Measurements from ENCODE around the gene ANKRD22. TPM values are rescaled to one million over a fixed set of nuclear protein-coding genes. Genes with fewer than 3 reads are reported as not detected.

ANKRD22 gene
- total RNA-seq (1 to 10 TPM; 5.1 to 8.9 TPM), polyA plus RNA-seq (ENCODE audit: insufficient read length in 6 of 6) (1 to 10 TPM in 1 of 6 donors, under 1 TPM in 5; 0.13 to 1.1 (median 0.82) TPM)
- long read RNA-seq, donor 1, result 0 reads
- long read RNA-seq, donor 2, result 0 reads
- long read RNA-seq, donor 3, result 0 reads
- long read RNA-seq, donor 4, transcript ANKRD22-201 (6 exons, 1,596 nt), result major isoform, 6 of 6 reads
- long read RNA-seq, donor 4, partial matches to known transcripts, result 0 of 6 reads
- long read RNA-seq, donor 4, other reads (novel, unspliced or antisense), result 0 of 6 reads
- long read RNA-seq, donor 5, result 0 reads
- long read RNA-seq, donor 6, result 0 reads
- long read RNA-seq, donor 7, result 0 reads
- long read RNA-seq, donor 8, partial matches to known transcripts, result 0 of 1 reads
- long read RNA-seq, donor 8, other reads (novel, unspliced or antisense), result 0 of 1 reads
- long read RNA-seq, donor 9, result 0 reads
- long read RNA-seq, donor 10, transcript ANKRD22-201 (6 exons, 1,596 nt), result major isoform, 19 of 19 reads
- long read RNA-seq, donor 10, partial matches to known transcripts, result 0 of 19 reads
- long read RNA-seq, donor 10, other reads (novel, unspliced or antisense), result 0 of 19 reads
- long read RNA-seq, donor 11, result 0 reads
- long read RNA-seq, donor 12, result 0 reads

GRCh38 chr10:88851706-88852105 lies at the start of gene ANKRD22:
Gene ANKRD22, minus strand, starts transcription at chr10:88851844. Its CDS starts 237 bp downstream, at chr10:88851607.
- peaks cover 7 to 66% of the 10 kb centered on the region in 2 donors for H3K4me1 ChIP-seq
- DNase-seq (peak in 3 of 4 donors; percentile 41 to 62 (median 48)), ATAC-seq (peak; percentile 90)
- peak within 1 kb of the TSS; percentile 22 to 83 for H3K27ac ChIP-seq
- H3K4me3 ChIP-seq, result peak within 1 kb of the TSS in 1 of 2 donors; percentile 42
- no peaks in the 10 kb centered on the region for H3K9me3 ChIP-seq
- intact Hi-C loops (cut with DNase I), result no loop called here
- no peaks in the 10 kb centered on the region for H3K36me3 ChIP-seq
- no peak for TF ChIP-seq CTCF (IDR thresholded peaks at IDR 0.05)
- no peaks in the 10 kb centered on the region for H3K27me3 ChIP-seq

DNA sequence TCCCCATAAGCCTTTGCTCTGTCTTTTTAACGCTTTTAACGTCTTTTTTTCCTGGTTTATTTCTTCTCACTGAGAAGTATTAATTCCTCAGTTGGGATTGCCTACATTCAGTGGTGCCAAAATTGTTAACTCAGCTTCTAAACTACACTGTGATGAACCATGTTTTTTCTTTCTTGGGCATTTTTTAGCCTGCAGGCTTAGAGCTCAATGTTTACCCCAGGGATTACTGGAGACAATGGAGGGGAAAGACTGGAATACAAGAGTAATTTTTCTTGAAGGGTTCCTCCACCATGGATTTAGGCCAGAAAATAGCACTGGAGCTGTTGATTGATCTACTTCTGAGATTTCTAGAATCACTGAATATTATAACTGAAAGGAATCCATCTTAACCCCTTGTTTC lies 48.2 kb upstream of the ANKRD22 start:
- H3K4me3 ChIP-seq, result no peak overlapping the region
- no peak for DNase-seq
- ATAC-seq, result no peak
- no peaks in the 10 kb centered on the region for H3K36me3 ChIP-seq
- H3K4me1 ChIP-seq, result peaks cover 6 to 19% of the 10 kb centered on the region in 2 donors
- no peak overlapping the region for H3K27ac ChIP-seq
- H3K9me3 ChIP-seq, result no peaks in the 10 kb centered on the region
- no peaks in the 10 kb centered on the region for H3K27me3 ChIP-seq
- no peak for TF ChIP-seq CTCF (IDR thresholded peaks at IDR 0.05)
- intact Hi-C loops (cut with DNase I), result no loop called here

GRCh38 chr10:88898727-88899126 lies 47.1 kb upstream of the ANKRD22 start:
- DNase-seq (no peak), ATAC-seq (no peak)
- H3K36me3 ChIP-seq, result no peaks in the 10 kb centered on the region
- H3K27ac ChIP-seq, result no peak overlapping the region
- no peaks in the 10 kb centered on the region for H3K27me3 ChIP-seq
- intact Hi-C loops (cut with DNase I), result no loop called here
- no peaks in the 10 kb centered on the region for H3K9me3 ChIP-seq
- TF ChIP-seq CTCF (IDR thresholded peaks at IDR 0.05), result no peak
- no peak overlapping the region for H3K4me3 ChIP-seq
- H3K4me1 ChIP-seq, result peaks cover 6 to 19% of the 10 kb centered on the region in 2 donors

DNA sequence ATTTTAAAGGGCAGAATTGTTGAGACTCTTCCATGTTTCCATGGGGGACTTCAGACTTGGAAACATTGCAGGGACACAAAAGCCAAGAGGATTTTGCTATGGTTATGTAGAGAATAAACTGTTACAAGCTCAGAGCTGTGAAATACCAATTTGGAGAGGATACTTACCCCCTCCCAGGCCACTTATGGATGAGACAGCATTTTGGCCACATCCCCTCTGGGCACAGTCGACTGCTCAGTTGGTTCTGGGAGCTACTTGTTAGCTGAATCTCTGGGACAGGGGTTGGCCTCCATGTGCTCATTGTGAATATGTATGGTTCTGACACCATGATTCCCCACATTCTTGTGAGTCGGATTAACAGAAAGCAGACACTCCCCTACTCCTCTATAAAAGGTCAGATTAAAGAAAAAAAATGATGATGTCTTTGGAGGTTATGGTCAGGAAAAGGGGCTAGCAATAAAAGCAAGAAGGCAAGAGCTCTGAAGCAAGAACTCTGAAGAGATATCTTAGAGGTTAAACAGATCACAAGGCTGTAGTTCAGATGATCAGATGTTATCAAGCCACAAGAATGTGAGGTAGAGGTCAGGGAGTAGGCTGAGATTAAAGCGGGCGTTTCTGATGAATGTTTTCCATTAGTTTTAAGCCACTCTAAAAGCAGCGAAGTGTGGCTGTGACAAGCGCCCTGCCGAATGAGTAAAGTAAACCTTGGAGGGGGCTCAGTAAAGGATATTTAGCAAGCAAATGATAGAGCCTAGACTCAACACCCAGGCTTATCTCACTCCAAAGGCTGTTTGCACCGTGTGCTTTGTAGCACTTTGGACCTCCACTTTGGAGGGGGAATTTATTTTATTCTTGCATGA lies 45.6 kb upstream of the ANKRD22 start:
- no peaks in the 10 kb centered on the region for H3K9me3 ChIP-seq
- ATAC-seq (peak; percentile 49), DNase-seq (no peak)
- intact Hi-C loops (cut with DNase I), result no loop called here
- no peak for TF ChIP-seq CTCF (IDR thresholded peaks at IDR 0.05)
- peak overlapping the region in 1 of 2 donors; percentile 66 for H3K27ac ChIP-seq
- no peaks in the 10 kb centered on the region for H3K27me3 ChIP-seq
- H3K4me3 ChIP-seq, result no peak overlapping the region
- peaks cover 16 to 19% of the 10 kb centered on the region in 2 donors for H3K4me1 ChIP-seq
- H3K36me3 ChIP-seq, result no peaks in the 10 kb centered on the region
